Activated CD8-positive, alpha-beta memory T cell treated with anti-CD3 and anti-CD28 coated beads, Interleukin-2, amount 50 U/mL, for 24 hours (primary cell): Measurements from ENCODE around the gene DIRAS1.
"Not testable (repeated sequence)": the region's sequence is repeated elsewhere in the genome, so short reads cannot be mapped to it uniquely, and the experiment has no call there.

Experiments
- DNase-seq: peaks from one replicate; pipeline ENCODE4 v3.0.0-alpha.2; 2020; ENCODE audit errors: extremely low read depth

DIRAS1 gene

GRCh38 chr19:2676823-2677222, 44.3 kb downstream of the DIRAS1 start:
- DNase-seq = no peak

- no peak for DNase-seq
These were observed 45.3 kb downstream of the DIRAS1 start for GRCh38 chr19:2675892-2676291.

- no peak for DNase-seq
These were observed 51.0 kb downstream of the DIRAS1 start for GRCh38 chr19:2670217-2670616.

- no peak for DNase-seq
These were observed 52.9 kb downstream of the DIRAS1 start for GRCh38 chr19:2668175-2668763.

- DNase-seq = not testable (repeated sequence)
These were observed 53.8 kb downstream of the DIRAS1 start for GRCh38 chr19:2667349-2667748.

GRCh38 chr19:2666344-2666994, 54.7 kb downstream of the DIRAS1 start:
- no peak for DNase-seq

- DNase-seq = no peak
These were observed 56.1 kb downstream of the DIRAS1 start for GRCh38 chr19:2665103-2665502.
